GM23338 (cell line): Measurements from ENCODE around the gene EGFL7. TPM values are rescaled to one million over a fixed set of nuclear protein-coding genes. Genes with fewer than 3 reads are reported as not detected.

ENCODE experiments used
- ATAC-seq: fragments of 200-7000 bp; cut with Tn5 transposase; 3 replicates; pipeline ENCODE4 v1.9.1; 2020
- DNase-seq: peaks from one replicate; pipeline ENCODE4 v3.0.0-alpha.2; 2015; ENCODE audit warnings: low spot score
- H2AFZ ChIP-seq: fragments of 200-600 bp; sonication (generic); 2 replicates; pipeline ENCODE4 v1.8.0; 2016; ENCODE audit warnings: antibody characterized with exemption, mild to moderate bottlenecking, moderate library complexity
- H3F3A ChIP-seq: fragments of 200-600 bp; sonication (generic); replicated peaks from 2 replicates; pipeline ENCODE4 v1.8.0; 2017; ENCODE audit warnings: antibody characterized with exemption, mixed run types, low read depth
- H3K27ac ChIP-seq: fragments of 200-600 bp; sonication (generic); 2 replicates; pipeline ENCODE4 v1.6.1; 2016; ENCODE audit warnings: low read depth
- H3K27me3 ChIP-seq: fragments of 200-600 bp; sonication (generic); 2 replicates; pipeline ENCODE4 v1.8.0; 2016; ENCODE audit warnings: mild to moderate bottlenecking, mixed run types, moderate library complexity; ENCODE audit not compliant: insufficient read depth
- H3K36me3 ChIP-seq: fragments of 200-600 bp; sonication (generic); 2 replicates; pipeline ENCODE4 v1.8.0; 2016; ENCODE audit warnings: mild to moderate bottlenecking; ENCODE audit not compliant: insufficient read depth
- H3K4me1 ChIP-seq: fragments of 200-600 bp; sonication (generic); 2 replicates; pipeline ENCODE4 v1.8.0; 2016; ENCODE audit warnings: mild to moderate bottlenecking, moderate library complexity; ENCODE audit not compliant: insufficient read depth
- H3K4me2 ChIP-seq: fragments of 200-600 bp; sonication (generic); 2 replicates; pipeline ENCODE4 v1.7.1; 2017; ENCODE audit warnings: mixed run types
- H3K4me3 ChIP-seq: fragments of 200-600 bp; sonication (generic); 2 replicates; pipeline ENCODE4 v1.6.1; 2016; ENCODE audit warnings: mixed run types
- H3K79me2 ChIP-seq: fragments of 200-600 bp; sonication (generic); replicated peaks from 2 replicates; pipeline ENCODE4 v1.8.0; 2017; ENCODE audit warnings: mild to moderate bottlenecking; ENCODE audit not compliant: insufficient read depth
- H3K9me2 ChIP-seq: fragments of 200-600 bp; sonication (generic); 2 replicates; pipeline ENCODE4 v1.8.0; 2017; ENCODE audit not compliant: insufficient read depth
- H4K20me1 ChIP-seq: fragments of 200-600 bp; sonication (generic); replicated peaks from 2 replicates; pipeline ENCODE4 v1.8.0; 2017; ENCODE audit warnings: mild to moderate bottlenecking; ENCODE audit not compliant: insufficient read depth
- H3K27ac Mint-ChIP-seq: 2 replicates; pipeline ENCODE4 v1.8.0; 2020; ENCODE audit warnings: inconsistent platforms, mild to moderate bottlenecking, moderate library complexity, mixed read lengths
- H3K27me3 Mint-ChIP-seq: 3 replicates; pipeline ENCODE4 v1.8.0; 2022; ENCODE audit warnings: low read depth, mild to moderate bottlenecking, moderate library complexity, mixed read lengths, inconsistent platforms; ENCODE audit not compliant: insufficient read depth, poor library complexity
- H3K36me3 Mint-ChIP-seq: 3 replicates; pipeline ENCODE4 v1.8.0; 2021; ENCODE audit warnings: low read depth, mild to moderate bottlenecking, inconsistent platforms, moderate library complexity, mixed read lengths
- H3K4me1 Mint-ChIP-seq: 3 replicates; pipeline ENCODE4 v1.8.0; 2020; ENCODE audit warnings: mild to moderate bottlenecking, inconsistent platforms, mixed read lengths
- H3K4me3 Mint-ChIP-seq: 3 replicates; pipeline ENCODE4 v1.8.0; 2021; ENCODE audit warnings: moderate library complexity, mild to moderate bottlenecking, inconsistent platforms, mixed read lengths
- H3K9me3 Mint-ChIP-seq: 3 replicates; pipeline ENCODE4 v1.8.0; 2020; ENCODE audit warnings: moderate library complexity, mild to moderate bottlenecking, inconsistent platforms, mixed read lengths
- EZH2phosphoT487 ChIP-seq: fragments of 200-600 bp; sonication (generic); IDR thresholded peaks from one replicate; pipeline ENCODE4 v1.8.1; 2018; ENCODE audit warnings: antibody characterized with exemption; ENCODE audit not compliant: unreplicated experiment
- JUNB ChIP-seq: IDR thresholded peaks from one replicate; pipeline ENCODE4 v1.6.1; 2016; ENCODE audit warnings: antibody characterized with exemption; ENCODE audit not compliant: unreplicated experiment
- NANOG ChIP-seq: IDR thresholded peaks from 2 replicates; pipeline ENCODE4 v1.6.1; 2016; ENCODE audit warnings: antibody characterized with exemption, borderline replicate concordance
- POLR2AphosphoS5 ChIP-seq: IDR thresholded peaks from 2 replicates; pipeline ENCODE4 v1.6.1; 2016; ENCODE audit warnings: antibody characterized with exemption, low read depth
- ZNF331 ChIP-seq: fragments of 250-450 bp; sonication (Bioruptor Pico); IDR thresholded peaks from 2 replicates; pipeline ENCODE4 v1.5.0; 2020; ENCODE audit warnings: low read depth, mild to moderate bottlenecking, moderate library complexity
- polyA plus RNA-seq: library from polyadenylated mRNA; unstranded; fragments of >200 nt; fragmentation: Nextera tagmentation; extraction: Ambion mirVana; gene quantifications from 2 replicates; pipeline ENCODE4 v1.2.1, GENCODE V29; 2016
- total RNA-seq: library from RNA; depleted of rRNA; stranded (reverse); fragments of >200 nt; shearing (Covaris generic); gene quantifications from 2 replicates; pipeline ENCODE4 v1.2.3, GENCODE V29; 2014
- TF ChIP-seq, protein P1 (sequence below): IDR thresholded peaks from one replicate; pipeline ENCODE4 v1.6.1; 2018; ENCODE audit warnings: antibody characterized with exemption; ENCODE audit not compliant: unreplicated experiment
- TF ChIP-seq, protein P2 (sequence below): fragments of 250-450 bp; sonication (Bioruptor Pico); IDR thresholded peaks from 2 replicates; pipeline ENCODE4 v1.5.0; 2020; ENCODE audit warnings: mild to moderate bottlenecking, moderate library complexity

EGFL7 gene
- total and polyA plus RNA-seq, 2 experiments from 2014 or later: 44.4 to 60.8 TPM

- TF ChIP-seq, protein P1, sequence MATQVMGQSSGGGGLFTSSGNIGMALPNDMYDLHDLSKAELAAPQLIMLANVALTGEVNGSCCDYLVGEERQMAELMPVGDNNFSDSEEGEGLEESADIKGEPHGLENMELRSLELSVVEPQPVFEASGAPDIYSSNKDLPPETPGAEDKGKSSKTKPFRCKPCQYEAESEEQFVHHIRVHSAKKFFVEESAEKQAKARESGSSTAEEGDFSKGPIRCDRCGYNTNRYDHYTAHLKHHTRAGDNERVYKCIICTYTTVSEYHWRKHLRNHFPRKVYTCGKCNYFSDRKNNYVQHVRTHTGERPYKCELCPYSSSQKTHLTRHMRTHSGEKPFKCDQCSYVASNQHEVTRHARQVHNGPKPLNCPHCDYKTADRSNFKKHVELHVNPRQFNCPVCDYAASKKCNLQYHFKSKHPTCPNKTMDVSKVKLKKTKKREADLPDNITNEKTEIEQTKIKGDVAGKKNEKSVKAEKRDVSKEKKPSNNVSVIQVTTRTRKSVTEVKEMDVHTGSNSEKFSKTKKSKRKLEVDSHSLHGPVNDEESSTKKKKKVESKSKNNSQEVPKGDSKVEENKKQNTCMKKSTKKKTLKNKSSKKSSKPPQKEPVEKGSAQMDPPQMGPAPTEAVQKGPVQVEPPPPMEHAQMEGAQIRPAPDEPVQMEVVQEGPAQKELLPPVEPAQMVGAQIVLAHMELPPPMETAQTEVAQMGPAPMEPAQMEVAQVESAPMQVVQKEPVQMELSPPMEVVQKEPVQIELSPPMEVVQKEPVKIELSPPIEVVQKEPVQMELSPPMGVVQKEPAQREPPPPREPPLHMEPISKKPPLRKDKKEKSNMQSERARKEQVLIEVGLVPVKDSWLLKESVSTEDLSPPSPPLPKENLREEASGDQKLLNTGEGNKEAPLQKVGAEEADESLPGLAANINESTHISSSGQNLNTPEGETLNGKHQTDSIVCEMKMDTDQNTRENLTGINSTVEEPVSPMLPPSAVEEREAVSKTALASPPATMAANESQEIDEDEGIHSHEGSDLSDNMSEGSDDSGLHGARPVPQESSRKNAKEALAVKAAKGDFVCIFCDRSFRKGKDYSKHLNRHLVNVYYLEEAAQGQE: no peak
- TF ChIP-seq JUNB: no peak
Measured at GRCh38 chr9:136673088-136673974, 10.6 kb downstream of the EGFL7 start (continued).

- no peak for DNase-seq
- Histone ChIP-seq H2AFZ (no peak overlapping the region), H3K36me3 (no peaks in the 10 kb centered on the region), H3F3A (no peaks in the 10 kb centered on the region), H3K4me1 (no peaks in the 10 kb centered on the region), H3K27ac (no peak overlapping the region), H3K4me2 (no peak overlapping the region), H4K20me1 (no peaks in the 10 kb centered on the region), H3K4me3 (no peak overlapping the region), H3K9me2 (no peaks in the 10 kb centered on the region), H3K79me2 (no peaks in the 10 kb centered on the region), H3K27me3 (no peaks in the 10 kb centered on the region)
- Mint-ChIP-seq H3K4me3 (no peak overlapping the region), H3K27ac (no peak overlapping the region), H3K9me3 (no peaks in the 10 kb centered on the region), H3K36me3 (no peaks in the 10 kb centered on the region), H3K4me1 (peaks cover 3% of the 10 kb centered on the region; the same call in 1 of the 3 replicates), H3K27me3 (peaks cover 7% of the 10 kb centered on the region)
- no peak for ATAC-seq
- TF ChIP-seq NANOG (no peak), EZH2phosphoT487 (no peak), ZNF331 (CRISPR knock-in tag) (no peak), POLR2AphosphoS5 (no peak)
- TF ChIP-seq, protein P1: no peak
- TF ChIP-seq, protein P2, sequence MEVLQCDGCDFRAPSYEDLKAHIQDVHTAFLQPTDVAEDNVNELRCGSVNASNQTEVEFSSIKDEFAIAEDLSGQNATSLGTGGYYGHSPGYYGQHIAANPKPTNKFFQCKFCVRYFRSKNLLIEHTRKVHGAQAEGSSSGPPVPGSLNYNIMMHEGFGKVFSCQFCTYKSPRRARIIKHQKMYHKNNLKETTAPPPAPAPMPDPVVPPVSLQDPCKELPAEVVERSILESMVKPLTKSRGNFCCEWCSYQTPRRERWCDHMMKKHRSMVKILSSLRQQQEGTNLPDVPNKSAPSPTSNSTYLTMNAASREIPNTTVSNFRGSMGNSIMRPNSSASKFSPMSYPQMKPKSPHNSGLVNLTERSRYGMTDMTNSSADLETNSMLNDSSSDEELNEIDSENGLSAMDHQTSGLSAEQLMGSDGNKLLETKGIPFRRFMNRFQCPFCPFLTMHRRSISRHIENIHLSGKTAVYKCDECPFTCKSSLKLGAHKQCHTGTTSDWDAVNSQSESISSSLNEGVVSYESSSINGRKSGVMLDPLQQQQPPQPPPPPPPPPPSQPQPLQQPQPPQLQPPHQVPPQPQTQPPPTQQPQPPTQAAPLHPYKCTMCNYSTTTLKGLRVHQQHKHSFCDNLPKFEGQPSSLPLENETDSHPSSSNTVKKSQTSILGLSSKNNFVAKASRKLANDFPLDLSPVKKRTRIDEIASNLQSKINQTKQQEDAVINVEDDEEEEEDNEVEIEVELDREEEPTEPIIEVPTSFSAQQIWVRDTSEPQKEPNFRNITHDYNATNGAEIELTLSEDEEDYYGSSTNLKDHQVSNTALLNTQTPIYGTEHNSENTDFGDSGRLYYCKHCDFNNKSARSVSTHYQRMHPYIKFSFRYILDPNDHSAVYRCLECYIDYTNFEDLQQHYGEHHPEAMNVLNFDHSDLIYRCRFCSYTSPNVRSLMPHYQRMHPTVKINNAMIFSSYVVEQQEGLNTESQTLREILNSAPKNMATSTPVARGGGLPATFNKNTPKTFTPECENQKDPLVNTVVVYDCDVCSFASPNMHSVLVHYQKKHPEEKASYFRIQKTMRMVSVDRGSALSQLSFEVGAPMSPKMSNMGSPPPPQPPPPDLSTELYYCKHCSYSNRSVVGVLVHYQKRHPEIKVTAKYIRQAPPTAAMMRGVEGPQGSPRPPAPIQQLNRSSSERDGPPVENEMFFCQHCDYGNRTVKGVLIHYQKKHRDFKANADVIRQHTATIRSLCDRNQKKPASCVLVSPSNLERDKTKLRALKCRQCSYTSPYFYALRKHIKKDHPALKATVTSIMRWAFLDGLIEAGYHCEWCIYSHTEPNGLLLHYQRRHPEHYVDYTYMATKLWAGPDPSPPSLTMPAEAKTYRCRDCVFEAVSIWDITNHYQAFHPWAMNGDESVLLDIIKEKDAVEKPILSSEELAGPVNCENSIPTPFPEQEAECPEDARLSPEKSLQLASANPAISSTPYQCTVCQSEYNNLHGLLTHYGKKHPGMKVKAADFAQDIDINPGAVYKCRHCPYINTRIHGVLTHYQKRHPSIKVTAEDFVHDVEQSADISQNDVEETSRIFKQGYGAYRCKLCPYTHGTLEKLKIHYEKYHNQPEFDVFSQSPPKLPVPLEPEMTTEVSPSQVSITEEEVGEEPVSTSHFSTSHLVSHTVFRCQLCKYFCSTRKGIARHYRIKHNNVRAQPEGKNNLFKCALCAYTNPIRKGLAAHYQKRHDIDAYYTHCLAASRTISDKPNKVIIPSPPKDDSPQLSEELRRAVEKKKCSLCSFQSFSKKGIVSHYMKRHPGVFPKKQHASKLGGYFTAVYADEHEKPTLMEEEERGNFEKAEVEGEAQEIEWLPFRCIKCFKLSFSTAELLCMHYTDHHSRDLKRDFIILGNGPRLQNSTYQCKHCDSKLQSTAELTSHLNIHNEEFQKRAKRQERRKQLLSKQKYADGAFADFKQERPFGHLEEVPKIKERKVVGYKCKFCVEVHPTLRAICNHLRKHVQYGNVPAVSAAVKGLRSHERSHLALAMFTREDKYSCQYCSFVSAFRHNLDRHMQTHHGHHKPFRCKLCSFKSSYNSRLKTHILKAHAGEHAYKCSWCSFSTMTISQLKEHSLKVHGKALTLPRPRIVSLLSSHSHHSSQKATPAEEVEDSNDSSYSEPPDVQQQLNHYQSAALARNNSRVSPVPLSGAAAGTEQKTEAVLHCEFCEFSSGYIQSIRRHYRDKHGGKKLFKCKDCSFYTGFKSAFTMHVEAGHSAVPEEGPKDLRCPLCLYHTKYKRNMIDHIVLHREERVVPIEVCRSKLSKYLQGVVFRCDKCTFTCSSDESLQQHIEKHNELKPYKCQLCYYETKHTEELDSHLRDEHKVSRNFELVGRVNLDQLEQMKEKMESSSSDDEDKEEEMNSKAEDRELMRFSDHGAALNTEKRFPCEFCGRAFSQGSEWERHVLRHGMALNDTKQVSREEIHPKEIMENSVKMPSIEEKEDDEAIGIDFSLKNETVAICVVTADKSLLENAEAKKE: no peak
Measured at GRCh38 chr9:136673975-136674785, 11.5 kb downstream of the EGFL7 start.
